Fibroblast of upper back skin (primary cell): ENCODE results near the gene ACSM3.
"Not testable (repeated sequence)": the region's sequence is repeated elsewhere in the genome, so short reads cannot be mapped to it uniquely, and the experiment has no call there.

Experiments
- DNase-seq: peaks from one replicate; pipeline ENCODE4 v3.0.0-alpha.2; 2013

ACSM3 gene

DNA sequence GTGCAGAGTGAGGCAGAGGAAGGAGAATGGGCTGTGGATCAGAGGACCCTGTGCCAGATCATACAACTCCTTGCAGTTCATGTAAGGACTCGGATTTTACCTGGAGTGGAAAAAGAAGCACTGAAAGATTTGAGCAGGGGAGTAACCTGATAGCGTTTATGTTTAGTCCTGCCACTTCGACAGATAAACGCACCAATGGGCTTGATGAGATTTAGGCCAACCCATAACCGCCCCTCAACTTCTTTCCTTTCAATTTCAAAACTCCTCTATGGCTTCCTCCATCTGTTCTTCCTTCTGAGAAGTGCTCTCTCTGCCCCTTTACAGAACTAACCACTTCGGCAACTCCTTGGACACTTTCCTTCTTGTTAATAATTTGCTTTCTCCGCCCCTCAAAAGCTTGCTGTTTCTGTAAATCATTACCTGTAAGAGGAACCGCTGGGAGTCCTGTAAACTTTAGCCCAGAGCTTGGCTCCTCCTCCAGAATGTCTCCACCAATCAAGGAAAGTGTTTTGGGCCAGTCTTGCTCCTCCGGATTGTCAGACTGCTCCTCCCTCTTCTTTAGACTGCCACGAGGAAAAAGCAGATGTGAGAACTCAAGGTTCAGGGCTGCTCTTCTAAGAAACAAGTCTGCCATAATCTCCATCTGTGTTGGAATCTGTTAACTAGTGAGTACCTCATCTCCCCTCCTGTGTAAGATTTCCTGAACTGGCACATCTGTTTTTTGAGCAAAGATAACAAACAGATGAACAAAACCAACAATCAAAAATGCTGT is at the start of gene ACSM3:
ACSM3 (plus strand) TSS at position 554 of the 772 bp plus-strand sequence. CDS start 6,021 bp downstream, outside the sequence.
- DNase-seq, result peak; percentile 75

DNA sequence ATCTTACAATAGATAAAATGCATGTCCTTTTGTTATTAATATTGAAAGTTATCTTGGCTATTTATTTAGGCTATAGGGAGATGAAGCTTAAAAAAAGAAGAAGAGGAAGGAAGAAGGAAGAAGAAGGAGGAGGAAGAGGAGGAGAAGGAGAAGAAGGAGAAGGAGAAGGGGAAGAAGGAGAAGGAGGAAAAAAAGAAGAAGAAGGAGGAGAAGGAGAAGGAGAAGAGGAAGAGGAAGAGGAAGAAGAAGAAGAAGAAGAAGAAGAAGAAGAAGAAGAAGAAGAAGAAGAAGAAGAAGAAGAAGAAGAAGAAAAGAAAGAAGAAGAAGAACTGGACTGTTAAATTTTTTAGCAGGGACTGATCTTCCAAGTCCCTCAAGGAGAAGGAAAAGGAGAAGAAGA is 46.1 kb upstream of the ACSM3 start:
- DNase-seq, result not testable (repeated sequence)

DNA sequence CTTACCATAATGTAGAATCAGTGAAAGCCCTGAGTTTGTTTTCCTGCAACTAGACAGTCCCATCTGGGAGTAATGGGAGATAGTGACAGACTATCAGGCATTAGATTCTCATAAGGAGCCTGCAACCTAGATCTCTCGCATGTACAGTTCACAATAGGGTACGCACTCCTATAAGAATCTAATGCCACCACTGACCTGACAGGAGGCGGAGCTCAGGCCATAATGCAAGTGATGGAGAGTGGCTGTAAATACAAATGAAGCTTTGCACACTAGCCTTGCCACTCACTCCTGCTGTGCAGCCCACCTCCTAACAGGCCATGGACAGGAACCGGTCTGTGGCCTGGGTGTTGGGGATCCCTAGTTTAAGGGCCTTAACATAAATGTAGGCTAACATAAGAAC is 43.6 kb upstream of the ACSM3 start:
- no peak for DNase-seq

DNA sequence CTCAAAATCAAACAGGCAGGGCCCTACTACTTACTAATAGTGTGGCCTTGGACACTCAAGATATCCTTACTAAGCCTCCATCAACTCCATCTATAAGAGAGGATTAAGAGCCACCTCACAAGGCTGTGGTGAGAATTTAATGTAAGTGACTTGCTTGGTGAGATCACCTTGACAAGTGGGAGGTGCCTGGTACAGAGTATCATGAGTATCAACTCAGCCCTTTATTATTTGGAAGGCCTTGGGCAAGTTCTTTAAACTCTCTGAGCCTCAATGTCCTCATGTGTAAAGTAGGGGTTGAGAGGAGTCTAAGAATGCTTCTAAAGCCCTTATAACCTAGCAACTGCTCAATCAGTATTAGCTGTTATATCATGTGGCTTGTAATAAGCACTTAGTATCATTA is 37.2 kb upstream of the ACSM3 start:
- DNase-seq, result no peak

DNA sequence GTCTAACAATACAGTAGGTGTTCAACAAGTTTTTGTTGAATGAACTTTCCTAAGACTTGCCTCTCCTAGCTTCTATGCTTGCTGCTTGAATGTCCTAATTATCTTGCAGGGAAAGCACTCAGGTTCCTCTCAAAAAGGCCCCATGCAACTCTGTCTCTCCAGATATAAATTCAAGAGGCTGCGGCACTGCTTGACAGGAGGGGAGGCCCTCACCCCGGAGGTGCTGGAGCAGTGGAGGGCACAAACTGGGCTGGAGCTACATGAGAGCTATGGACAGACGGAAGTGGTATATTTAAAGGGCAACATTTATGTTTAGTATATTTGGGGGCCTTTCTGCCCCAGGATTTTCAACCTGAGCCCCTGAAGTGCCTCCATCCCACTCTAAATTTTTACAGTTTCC is 36.6 kb upstream of the ACSM3 start:
- no peak for DNase-seq

DNA sequence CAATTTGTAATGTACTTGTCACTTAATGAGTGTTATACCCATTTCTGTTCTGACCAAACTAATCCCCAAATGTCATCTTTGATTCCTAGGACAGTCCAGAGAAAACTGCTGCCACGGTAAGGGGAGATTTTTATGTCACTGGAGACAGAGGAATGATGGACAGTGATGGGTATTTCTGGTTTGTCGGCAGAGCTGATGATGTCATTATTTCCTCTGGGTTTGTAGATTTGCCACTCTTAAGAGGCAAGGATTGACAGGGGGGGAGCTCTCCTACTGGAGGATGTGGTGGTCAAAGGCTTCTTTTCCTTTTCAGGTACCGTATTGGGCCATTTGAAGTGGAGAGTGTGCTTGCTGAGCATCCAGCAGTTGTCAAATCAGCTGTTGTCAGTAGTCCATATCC is 34.7 kb upstream of the ACSM3 start:
- no peak for DNase-seq

- DNase-seq, result no peak
Observed at GRCh38 chr16:20734056-20734455, 29.8 kb upstream of the ACSM3 start.

GRCh38 chr16:20734782-20735181 is 29.0 kb upstream of the ACSM3 start:
- DNase-seq, result no peak

DNA sequence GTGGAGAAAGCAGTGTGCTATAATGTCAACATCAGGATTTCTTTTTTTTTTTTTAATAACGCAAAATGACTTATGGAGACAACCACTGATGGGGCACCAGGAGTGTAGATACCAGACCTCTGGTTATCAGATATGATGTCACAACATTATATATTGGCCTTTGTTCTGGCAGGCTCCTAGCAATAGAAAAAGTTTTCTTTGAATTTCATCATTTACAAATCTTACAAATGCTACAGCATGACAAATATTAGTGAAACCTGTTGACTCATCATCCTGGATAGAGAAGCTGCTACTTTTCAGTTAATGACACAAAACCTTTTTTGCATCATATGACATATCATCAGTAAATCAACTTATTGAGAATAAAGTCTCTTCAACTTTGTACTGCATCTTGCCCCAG is 28.3 kb upstream of the ACSM3 start:
- DNase-seq, result peak; percentile 12

GRCh38 chr16:20740007-20740883 is 23.6 kb upstream of the ACSM3 start:
- DNase-seq, result peak; percentile 1

GRCh38 chr16:20740901-20741521 is 22.8 kb upstream of the ACSM3 start:
- DNase-seq, result peak; percentile 76

- DNase-seq, result peak; percentile 94
Observed at GRCh38 chr16:20741554-20742285, 22.1 kb upstream of the ACSM3 start, which contains the start of gene THUMPD1. Gene THUMPD1 (minus strand): TSS chr16:20741818. CDS start chr16:20741739, 79 bp downstream.

DNA sequence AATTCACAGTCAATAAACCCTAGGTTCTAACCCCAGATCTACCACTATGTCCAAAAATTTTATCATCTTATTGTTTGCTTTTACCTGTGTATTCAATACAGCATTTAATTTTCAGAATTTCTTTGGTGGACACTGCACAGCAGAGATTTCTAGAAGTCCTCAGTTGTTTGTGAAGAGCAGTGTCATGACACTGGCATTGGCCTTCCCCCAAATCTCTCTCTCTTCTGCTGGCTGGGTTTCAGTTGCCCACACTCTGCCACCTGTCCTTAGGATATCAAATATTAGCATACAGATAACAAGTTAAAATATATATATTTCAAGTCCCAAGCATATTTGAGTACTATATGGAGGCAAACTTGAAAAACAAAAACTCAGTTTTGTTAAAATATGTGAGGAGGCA is 20.2 kb upstream of the ACSM3 start:
- DNase-seq, result no peak

- DNase-seq, result no peak
Observed at GRCh38 chr16:20744922-20745440, 18.8 kb upstream of the ACSM3 start.

GRCh38 chr16:20746461-20746860 is 17.4 kb upstream of the ACSM3 start:
- DNase-seq, result no peak

GRCh38 chr16:20747030-20747816 is 16.6 kb upstream of the ACSM3 start:
- no peak for DNase-seq

GRCh38 chr16:20749474-20749873 is 14.3 kb upstream of the ACSM3 start:
- no peak for DNase-seq

- DNase-seq, result no peak
Observed at GRCh38 chr16:20750558-20750957, 13.3 kb upstream of the ACSM3 start.

GRCh38 chr16:20753727-20754126 is 10.1 kb upstream of the ACSM3 start:
- DNase-seq, result no peak

- DNase-seq, result no peak
Observed at GRCh38 chr16:20755238-20755637, 8.6 kb upstream of the ACSM3 start.

GRCh38 chr16:20755799-20756198 is 8.0 kb upstream of the ACSM3 start:
- DNase-seq, result not testable (repeated sequence)

- no peak for DNase-seq
Observed at GRCh38 chr16:20760346-20760745, 3.5 kb upstream of the ACSM3 start.
